ENCODE data around the gene ALOXE3.

Gene ALOXE3

GRCh38 chr17:8141045-8141444 is 22.7 kb upstream of the ALOXE3 start:
- Histone ChIP-seq H2BK12ac (ENCODE audit: low read length) (no peak overlapping the region), H3K18ac (ENCODE audit: low read length) (no peak overlapping the region), H2AK5ac (ENCODE audit: low read length) (no peak overlapping the region), H3K27me3 (ENCODE audit: insufficient read depth, low read length) (no peaks in the 10 kb centered on the region), H3K4ac (ENCODE audit: low read depth, low read length) (no peak overlapping the region), H4K91ac (ENCODE audit: low read depth, low read length) (no peak overlapping the region), H3K9me3 (ENCODE audit: insufficient read depth, low read depth, low read length) (no peaks in the 10 kb centered on the region), H3K23ac (ENCODE audit: low read length) (no peak overlapping the region), H4K12ac (ENCODE audit: low read depth, low read length) (no peak overlapping the region), H2BK120ac (ENCODE audit: insufficient read depth, low read length, poor library complexity) (no peak overlapping the region), H3K79me2 (ENCODE audit: control insufficient read depth, insufficient read depth, low read length, poor library complexity) (no peaks in the 10 kb centered on the region), H2AFZ (ENCODE audit: insufficient read depth, low read length, poor library complexity) (no peak overlapping the region), H3K4me3 (ENCODE audit: low read depth, low read length) (no peak overlapping the region), H3K14ac (ENCODE audit: low read length) (no peak overlapping the region), H3K4me1 (ENCODE audit: control insufficient read depth in 1 of 2, insufficient read depth in 2 of 2, low read length in 2 of 2) (peaks cover 0 to 5% of the 10 kb centered on the region in 2 experiments), H3K9ac (ENCODE audit: low read length) (no peak overlapping the region), H3K36me3 (ENCODE audit: control insufficient read depth in 1 of 2, insufficient read depth in 2 of 2, low read length in 2 of 2) (peaks cover 34 to 39% of the 10 kb centered on the region in 2 experiments), H4K8ac (ENCODE audit: low read depth, low read length) (no peak overlapping the region), H3K27ac (ENCODE audit: low read depth, low read length) (no peak overlapping the region), H3K4me2 (ENCODE audit: low read length) (no peak overlapping the region), H2BK5ac (ENCODE audit: low read depth, low read length, poor library complexity) (no peak overlapping the region), H3K79me1 (ENCODE audit: low read length) (no peaks in the 10 kb centered on the region)
- WGBS (ENCODE audit: extremely low coverage, insufficient coverage, insufficient read length): no CpG with 5 or more reads among the region's 7 CpGs
- DNase-seq: no peak

- WGBS (ENCODE audit: extremely low coverage, insufficient coverage, insufficient read length): no CpG with 5 or more reads among the region's 18 CpGs
- Histone ChIP-seq H3K79me1 (ENCODE audit: low read length) (no peaks in the 10 kb centered on the region), H3K9ac (ENCODE audit: low read length) (no peak overlapping the region), H3K23ac (ENCODE audit: low read length) (no peak overlapping the region), H3K79me2 (ENCODE audit: control insufficient read depth, insufficient read depth, low read length, poor library complexity) (no peaks in the 10 kb centered on the region), H3K27ac (ENCODE audit: low read depth, low read length) (no peak overlapping the region), H3K9me3 (ENCODE audit: insufficient read depth, low read depth, low read length) (no peaks in the 10 kb centered on the region), H3K36me3 (ENCODE audit: control insufficient read depth in 1 of 2, insufficient read depth in 2 of 2, low read length in 2 of 2) (peaks cover 32 to 34% of the 10 kb centered on the region in 2 experiments), H3K4me1 (ENCODE audit: control insufficient read depth in 1 of 2, insufficient read depth in 2 of 2, low read length in 2 of 2) (peaks cover 0 to 5% of the 10 kb centered on the region in 2 experiments), H3K14ac (ENCODE audit: low read length) (no peak overlapping the region), H4K8ac (ENCODE audit: low read depth, low read length) (no peak overlapping the region), H3K18ac (ENCODE audit: low read length) (no peak overlapping the region), H4K91ac (ENCODE audit: low read depth, low read length) (no peak overlapping the region), H3K4me2 (ENCODE audit: low read length) (no peak overlapping the region), H3K27me3 (ENCODE audit: insufficient read depth, low read length) (no peaks in the 10 kb centered on the region), H2BK5ac (ENCODE audit: low read depth, low read length, poor library complexity) (no peak overlapping the region), H4K12ac (ENCODE audit: low read depth, low read length) (no peak overlapping the region), H3K4ac (ENCODE audit: low read depth, low read length) (no peak overlapping the region), H3K4me3 (ENCODE audit: low read depth, low read length) (peak overlapping the region; percentile 16), H2BK12ac (ENCODE audit: low read length) (no peak overlapping the region), H2AFZ (ENCODE audit: insufficient read depth, low read length, poor library complexity) (no peak overlapping the region), H2BK120ac (ENCODE audit: insufficient read depth, low read length, poor library complexity) (no peak overlapping the region), H2AK5ac (ENCODE audit: low read length) (no peak overlapping the region)
- DNase-seq: no peak
Measured at GRCh38 chr17:8140065-8141029, 22.0 kb upstream of the ALOXE3 start.

- H2BK12ac ChIP-seq (ENCODE audit: low read length): no peak overlapping the region
- no peak overlapping the region for H2AFZ ChIP-seq (ENCODE audit: insufficient read depth, low read length, poor library complexity)
- H3K79me2 ChIP-seq (ENCODE audit: control insufficient read depth, insufficient read depth, low read length, poor library complexity): no peaks in the 10 kb centered on the region
- H3K27ac ChIP-seq (ENCODE audit: low read depth, low read length): peak overlapping the region; percentile 38
- H3K36me3 ChIP-seq (ENCODE audit: control insufficient read depth in 1 of 2, insufficient read depth in 2 of 2, low read length in 2 of 2): peaks cover 22 to 23% of the 10 kb centered on the region in 2 experiments
- H3K23ac ChIP-seq (ENCODE audit: low read length): no peak overlapping the region
- H2BK5ac ChIP-seq (ENCODE audit: low read depth, low read length, poor library complexity): no peak overlapping the region
- no peaks in the 10 kb centered on the region for H3K79me1 ChIP-seq (ENCODE audit: low read length)
- no peak overlapping the region for H2AK5ac ChIP-seq (ENCODE audit: low read length)
- H3K14ac ChIP-seq (ENCODE audit: low read length): no peak overlapping the region
- no peak overlapping the region for H4K12ac ChIP-seq (ENCODE audit: low read depth, low read length)
- H2BK120ac ChIP-seq (ENCODE audit: insufficient read depth, low read length, poor library complexity): no peak overlapping the region
- H3K18ac ChIP-seq (ENCODE audit: low read length): no peak overlapping the region
- peak; percentile 99 to 100 for DNase-seq
- no peak overlapping the region for H4K91ac ChIP-seq (ENCODE audit: low read depth, low read length)
- peak overlapping the region; percentile 90 for H3K4me2 ChIP-seq (ENCODE audit: low read length)
- no peak overlapping the region for H3K4ac ChIP-seq (ENCODE audit: low read depth, low read length)
- H3K4me1 ChIP-seq (ENCODE audit: control insufficient read depth in 1 of 2, insufficient read depth in 2 of 2, low read length in 2 of 2): peaks cover under 1 to 5% of the 10 kb centered on the region in 2 experiments
- H3K27me3 ChIP-seq (ENCODE audit: insufficient read depth, low read length): no peaks in the 10 kb centered on the region
- H3K9me3 ChIP-seq (ENCODE audit: insufficient read depth, low read depth, low read length): no peaks in the 10 kb centered on the region
- no CpG with 5 or more reads among the region's 46 CpGs for WGBS (ENCODE audit: extremely low coverage, insufficient coverage, insufficient read length)
- peak overlapping the region; percentile 73 for H3K4me3 ChIP-seq (ENCODE audit: low read depth, low read length)
- peak overlapping the region; percentile 59 for H3K9ac ChIP-seq (ENCODE audit: low read length)
- no peak overlapping the region for H4K8ac ChIP-seq (ENCODE audit: low read depth, low read length)
Measured at GRCh38 chr17:8138672-8139371, 20.5 kb upstream of the ALOXE3 start.

- Histone ChIP-seq H4K12ac (ENCODE audit: low read depth, low read length) (no peak overlapping the region), H4K91ac (ENCODE audit: low read depth, low read length) (no peak overlapping the region), H3K27ac (ENCODE audit: low read depth, low read length) (no peak overlapping the region), H2BK120ac (ENCODE audit: insufficient read depth, low read length, poor library complexity) (no peak overlapping the region), H3K18ac (ENCODE audit: low read length) (no peak overlapping the region), H2BK12ac (ENCODE audit: low read length) (no peak overlapping the region), H3K79me2 (ENCODE audit: control insufficient read depth, insufficient read depth, low read length, poor library complexity) (no peaks in the 10 kb centered on the region), H3K14ac (ENCODE audit: low read length) (no peak overlapping the region), H4K8ac (ENCODE audit: low read depth, low read length) (no peak overlapping the region), H3K9me3 (ENCODE audit: insufficient read depth, low read depth, low read length) (no peaks in the 10 kb centered on the region), H3K36me3 (ENCODE audit: control insufficient read depth in 1 of 2, insufficient read depth in 2 of 2, low read length in 2 of 2) (peaks cover 19 to 21% of the 10 kb centered on the region in 2 experiments), H3K9ac (ENCODE audit: low read length) (peak overlapping the region; percentile 36), H3K79me1 (ENCODE audit: low read length) (no peaks in the 10 kb centered on the region), H3K4me1 (ENCODE audit: control insufficient read depth in 1 of 2, insufficient read depth in 2 of 2, low read length in 2 of 2) (peaks cover 6 to 10% of the 10 kb centered on the region in 2 experiments), H3K23ac (ENCODE audit: low read length) (no peak overlapping the region), H3K27me3 (ENCODE audit: insufficient read depth, low read length) (no peaks in the 10 kb centered on the region), H2AFZ (ENCODE audit: insufficient read depth, low read length, poor library complexity) (peak overlapping the region; percentile 51), H2AK5ac (ENCODE audit: low read length) (no peak overlapping the region), H2BK5ac (ENCODE audit: low read depth, low read length, poor library complexity) (no peak overlapping the region), H3K4me2 (ENCODE audit: low read length) (peak overlapping the region; percentile 90), H3K4ac (ENCODE audit: low read depth, low read length) (no peak overlapping the region), H3K4me3 (ENCODE audit: low read depth, low read length) (no peak overlapping the region)
- no peak for DNase-seq
- WGBS (ENCODE audit: extremely low coverage, insufficient coverage, insufficient read length): no CpG with 5 or more reads among the region's 7 CpGs
Measured at GRCh38 chr17:8138374-8138671, 20.0 kb upstream of the ALOXE3 start.

All from trophoblast cell (in vitro differentiated cells and primary cell).